Parathyroid adenoma (tissue), 2 donors: ENCODE data around the gene ECI2.

ENCODE experiments used
- H2AFZ ChIP-seq: fragments of 300-600 bp; sonication (generic); one replicate; pipeline ENCODE4 v1.7.0; 2017; ENCODE audit warnings: antibody characterized with exemption, mild to moderate bottlenecking
- H3K27ac ChIP-seq: fragments of 300-600 bp; sonication (generic); one replicate; pipeline ENCODE4 v1.7.0; 2017
- H3K27me3 ChIP-seq: fragments of 300-600 bp; sonication (generic); one replicate; pipeline ENCODE4 v1.7.0; 2017; ENCODE audit warnings: low read length; ENCODE audit not compliant: control insufficient read depth, insufficient read depth
- H3K36me3 ChIP-seq: fragments of 300-600 bp; sonication (generic); one replicate; pipeline ENCODE4 v1.7.0; 2017; ENCODE audit warnings: low read length; ENCODE audit not compliant: control insufficient read depth, insufficient read depth
- H3K4me1 ChIP-seq: fragments of 300-600 bp; sonication (generic); one replicate; pipeline ENCODE4 v1.7.0; 2017; ENCODE audit warnings: control low read depth
- H3K4me2 ChIP-seq: fragments of 300-600 bp; sonication (generic); one replicate; pipeline ENCODE4 v1.7.0; 2017; ENCODE audit warnings: low read length
- H3K4me3 ChIP-seq: fragments of 300-600 bp; sonication (generic); one replicate; pipeline ENCODE4 v1.7.0; 2017; ENCODE audit warnings: low read depth, low read length
- H3K79me2 ChIP-seq: fragments of 300-600 bp; sonication (generic); one replicate; pipeline ENCODE4 v1.7.0; 2017; ENCODE audit warnings: control low read depth
- H3K9ac ChIP-seq: fragments of 300-600 bp; sonication (generic); one replicate; pipeline ENCODE4 v1.7.0; 2017; ENCODE audit warnings: mild to moderate bottlenecking
- H3K9me3 ChIP-seq: fragments of 300-600 bp; sonication (generic); one replicate; pipeline ENCODE4 v1.7.0; 2017; ENCODE audit warnings: low read length; ENCODE audit not compliant: control insufficient read depth
- TF ChIP-seq, protein P1 (sequence below): fragments of 300-600 bp; sonication (generic); IDR thresholded peaks from one replicate; pipeline ENCODE4 v1.7.0; 2017; ENCODE audit warnings: antibody characterized with exemption, mild to moderate bottlenecking
- donor health status: primary hyperparathyroidism.

The ECI2 gene

DNA sequence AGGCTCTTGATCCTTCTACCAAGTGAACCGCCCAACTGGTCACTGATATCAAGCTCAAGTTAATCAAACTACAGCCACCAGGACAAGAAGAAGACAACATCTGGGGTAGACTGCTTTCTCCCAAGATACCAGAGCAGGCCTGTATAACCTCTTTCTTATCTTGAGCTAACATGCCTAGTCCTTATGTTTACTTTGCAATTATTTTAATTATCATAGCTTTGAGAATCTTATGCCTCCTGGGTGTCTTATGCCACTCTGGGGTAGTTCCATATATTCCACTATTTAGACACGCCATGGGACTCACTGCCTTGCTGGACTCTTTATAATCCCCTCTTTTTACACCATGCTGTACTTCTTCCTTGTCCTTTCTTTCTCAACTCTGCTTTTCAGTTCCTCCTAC is 41.5 kb upstream of the ECI2 start:
- Histone ChIP-seq H3K9ac (no peak overlapping the region), H3K4me1 (no peaks in the 10 kb centered on the region), H3K36me3 (no peaks in the 10 kb centered on the region), H3K79me2 (no peaks in the 10 kb centered on the region), H3K4me2 (no peak overlapping the region), H3K27me3 (no peaks in the 10 kb centered on the region), H3K9me3 (no peaks in the 10 kb centered on the region), H3K27ac (no peak overlapping the region), H2AFZ (no peak overlapping the region), H3K4me3 (no peak overlapping the region)
- TF ChIP-seq, protein P1, sequence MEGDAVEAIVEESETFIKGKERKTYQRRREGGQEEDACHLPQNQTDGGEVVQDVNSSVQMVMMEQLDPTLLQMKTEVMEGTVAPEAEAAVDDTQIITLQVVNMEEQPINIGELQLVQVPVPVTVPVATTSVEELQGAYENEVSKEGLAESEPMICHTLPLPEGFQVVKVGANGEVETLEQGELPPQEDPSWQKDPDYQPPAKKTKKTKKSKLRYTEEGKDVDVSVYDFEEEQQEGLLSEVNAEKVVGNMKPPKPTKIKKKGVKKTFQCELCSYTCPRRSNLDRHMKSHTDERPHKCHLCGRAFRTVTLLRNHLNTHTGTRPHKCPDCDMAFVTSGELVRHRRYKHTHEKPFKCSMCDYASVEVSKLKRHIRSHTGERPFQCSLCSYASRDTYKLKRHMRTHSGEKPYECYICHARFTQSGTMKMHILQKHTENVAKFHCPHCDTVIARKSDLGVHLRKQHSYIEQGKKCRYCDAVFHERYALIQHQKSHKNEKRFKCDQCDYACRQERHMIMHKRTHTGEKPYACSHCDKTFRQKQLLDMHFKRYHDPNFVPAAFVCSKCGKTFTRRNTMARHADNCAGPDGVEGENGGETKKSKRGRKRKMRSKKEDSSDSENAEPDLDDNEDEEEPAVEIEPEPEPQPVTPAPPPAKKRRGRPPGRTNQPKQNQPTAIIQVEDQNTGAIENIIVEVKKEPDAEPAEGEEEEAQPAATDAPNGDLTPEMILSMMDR = no peak

DNA sequence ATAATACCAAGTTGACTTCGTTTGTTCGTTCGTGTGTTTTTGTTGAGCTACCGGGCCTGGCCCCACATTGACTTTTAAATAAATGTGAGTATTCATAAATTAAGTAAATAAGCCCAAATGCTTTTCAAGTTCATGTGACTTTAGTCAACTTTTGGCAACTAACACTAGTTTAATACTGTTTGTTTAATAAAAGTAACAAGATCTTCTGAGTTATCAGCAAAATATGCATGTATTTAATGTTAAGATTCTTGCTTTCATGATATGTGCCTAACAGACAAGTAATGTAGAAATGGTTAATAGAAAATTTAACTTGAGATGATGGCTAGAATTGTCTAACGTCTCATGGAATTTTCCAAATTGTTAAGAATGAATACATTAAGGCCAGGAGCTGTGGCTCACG is 38.7 kb upstream of the ECI2 start:
- no peak overlapping the region for H3K4me3 ChIP-seq
- H3K27me3 ChIP-seq = no peaks in the 10 kb centered on the region
- no peak overlapping the region for H3K27ac ChIP-seq
- H3K79me2 ChIP-seq = no peaks in the 10 kb centered on the region
- no peaks in the 10 kb centered on the region for H3K4me1 ChIP-seq
- TF ChIP-seq, protein P1 = no peak
- H3K36me3 ChIP-seq = no peaks in the 10 kb centered on the region
- H3K9ac ChIP-seq = no peak overlapping the region
- H3K9me3 ChIP-seq = no peaks in the 10 kb centered on the region
- no peak overlapping the region for H2AFZ ChIP-seq
- H3K4me2 ChIP-seq = no peak overlapping the region

DNA sequence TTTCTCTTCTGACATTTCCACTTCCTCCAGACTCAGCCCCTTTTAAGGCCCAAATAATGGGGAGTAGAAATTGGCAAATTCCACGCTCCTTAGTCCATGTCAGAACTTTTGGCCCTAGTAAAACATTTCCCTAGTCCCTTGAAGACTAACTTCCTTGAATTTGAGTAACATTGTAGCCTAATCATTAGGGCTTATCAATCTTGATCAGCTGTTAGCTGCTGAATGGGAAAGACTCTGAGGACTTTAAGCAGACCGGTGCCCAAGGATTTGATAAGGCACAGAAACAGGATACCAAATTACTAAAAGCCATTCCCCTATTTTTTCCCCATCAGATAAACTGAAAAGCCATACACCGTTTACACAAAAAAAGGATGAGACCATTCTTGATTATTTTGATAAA is 37.0 kb upstream of the ECI2 start:
- H3K4me3 ChIP-seq = no peak overlapping the region
- H3K79me2 ChIP-seq = no peaks in the 10 kb centered on the region
- no peak overlapping the region for H2AFZ ChIP-seq
- no peak overlapping the region for H3K9ac ChIP-seq
- TF ChIP-seq, protein P1 = no peak
- no peaks in the 10 kb centered on the region for H3K36me3 ChIP-seq
- H3K9me3 ChIP-seq = no peaks in the 10 kb centered on the region
- no peaks in the 10 kb centered on the region for H3K27me3 ChIP-seq
- no peak overlapping the region for H3K4me2 ChIP-seq
- H3K27ac ChIP-seq = no peak overlapping the region
- H3K4me1 ChIP-seq = no peaks in the 10 kb centered on the region

DNA sequence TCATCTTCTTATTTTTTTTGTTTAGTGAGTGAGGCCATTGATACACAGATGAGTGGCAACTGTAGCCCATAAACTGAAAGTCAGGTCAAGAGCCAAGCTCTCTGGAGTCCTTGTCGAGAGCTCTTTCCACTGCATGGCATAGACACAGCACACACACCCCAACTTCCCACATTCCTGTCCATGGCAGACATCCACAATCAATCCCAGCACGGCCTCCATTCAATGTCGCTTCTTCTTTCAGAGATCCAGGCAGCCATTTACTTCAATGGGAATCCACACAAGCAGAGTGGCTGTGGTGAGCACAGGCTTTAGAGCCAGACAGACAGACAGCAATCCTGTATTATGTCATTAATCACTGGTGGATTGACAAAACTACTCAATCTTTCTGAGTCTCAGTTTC is 34.9 kb upstream of the ECI2 start:
- Histone ChIP-seq H3K9ac (no peak overlapping the region), H3K27me3 (no peaks in the 10 kb centered on the region), H3K4me1 (no peaks in the 10 kb centered on the region), H3K4me3 (no peak overlapping the region), H3K79me2 (no peaks in the 10 kb centered on the region), H3K36me3 (no peaks in the 10 kb centered on the region), H2AFZ (no peak overlapping the region), H3K4me2 (no peak overlapping the region), H3K9me3 (no peaks in the 10 kb centered on the region), H3K27ac (no peak overlapping the region)
- TF ChIP-seq, protein P1 = no peak

DNA sequence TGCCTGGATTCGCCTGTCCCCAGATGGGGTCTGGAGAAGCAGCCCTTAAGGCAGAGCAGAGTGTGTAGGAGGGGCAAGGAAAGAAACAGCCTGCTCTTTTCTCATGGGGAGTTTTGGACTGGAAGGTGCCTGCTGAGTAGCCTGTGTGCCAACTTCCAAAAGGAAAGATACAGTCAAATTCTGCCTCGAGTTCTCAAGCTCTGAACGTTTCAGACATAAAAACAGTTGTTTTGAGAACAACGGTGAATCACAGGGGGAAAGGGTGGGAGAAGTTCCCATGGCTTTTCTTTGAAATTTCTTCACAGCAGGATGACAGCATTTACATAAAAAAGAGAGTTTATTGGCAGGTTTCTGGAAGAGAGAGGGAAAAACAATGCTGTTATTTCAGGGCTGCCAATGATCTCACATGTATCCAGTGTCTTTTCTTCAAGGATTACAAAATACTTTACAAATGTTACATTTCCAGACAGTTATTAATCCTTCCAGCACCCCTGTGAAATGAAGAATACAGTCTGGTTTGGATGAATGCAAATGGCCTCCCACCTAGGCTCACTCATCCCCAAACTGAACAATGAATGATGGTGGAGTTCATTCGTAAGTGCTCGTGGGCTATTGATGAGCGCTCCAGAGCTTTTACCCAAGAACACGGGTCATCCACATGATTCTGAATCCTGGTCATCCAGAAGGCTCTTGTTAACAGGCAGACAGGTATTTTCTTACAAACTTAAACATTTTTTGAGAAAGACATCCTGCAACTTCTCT is 33.8 kb upstream of the ECI2 start:
- Histone ChIP-seq H3K4me2 (no peak overlapping the region), H3K27me3 (no peaks in the 10 kb centered on the region), H3K9me3 (no peaks in the 10 kb centered on the region), H3K36me3 (no peaks in the 10 kb centered on the region), H3K9ac (no peak overlapping the region), H3K27ac (no peak overlapping the region), H3K4me3 (no peak overlapping the region), H3K79me2 (no peaks in the 10 kb centered on the region), H3K4me1 (no peaks in the 10 kb centered on the region), H2AFZ (no peak overlapping the region)
- TF ChIP-seq, protein P1 = no peak
